GM18907 (cell line): ENCODE results near the gene GRM5.
"Not testable (repeated sequence)": the region's sequence is repeated elsewhere in the genome, so short reads cannot be mapped to it uniquely, and the experiment has no call there.

Experiments used
- ATAC-seq: cut with Tn5 transposase; IDR thresholded peaks from one replicate; pipeline ENCODE4 v1.9.1; 2021; ENCODE audit warnings: mild to moderate bottlenecking, moderate library complexity; ENCODE audit not compliant: unreplicated experiment

The GRM5 gene

GRCh38 chr11:88843766-88844426 is 221.9 kb downstream of the GRM5 start:
- not testable (repeated sequence) for ATAC-seq

DNA sequence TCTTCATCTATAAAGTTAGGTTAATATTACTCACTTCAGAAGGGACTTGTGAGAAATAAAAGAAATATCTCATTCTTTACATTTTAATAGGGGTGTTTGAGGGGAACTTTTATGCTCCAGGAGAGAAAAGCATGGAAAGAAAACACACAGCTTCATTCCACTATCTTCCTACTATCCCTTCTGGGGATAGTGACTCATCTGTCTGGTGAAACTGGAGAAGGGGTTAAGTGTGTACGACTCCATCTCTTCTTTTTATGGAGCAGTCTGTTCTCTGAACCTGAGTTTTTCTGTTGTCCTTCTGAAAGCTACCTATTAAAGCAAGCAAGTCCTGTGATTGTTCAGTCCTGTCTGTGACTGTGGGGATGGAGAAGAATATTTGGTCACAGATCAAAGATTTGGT is 227.6 kb downstream of the GRM5 start:
- not testable (repeated sequence) for ATAC-seq

DNA sequence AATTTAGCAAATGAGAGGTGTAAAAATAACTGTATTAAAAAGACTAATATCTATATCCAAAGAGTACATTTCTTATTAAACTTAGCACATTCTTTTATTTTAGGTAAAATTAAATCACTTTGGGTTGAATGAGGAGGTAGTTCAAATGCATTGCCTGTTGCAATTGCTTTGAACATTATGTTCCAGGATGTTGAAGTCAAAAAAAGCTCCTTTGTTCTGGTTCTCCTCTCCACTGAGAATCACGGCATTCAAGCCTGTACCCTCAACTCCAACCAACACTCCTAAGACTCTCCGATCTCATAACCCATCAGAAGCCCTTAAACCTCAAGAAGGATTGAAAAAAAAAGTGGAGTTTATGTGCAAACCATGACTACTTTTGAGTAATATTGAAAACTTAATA is 230.1 kb downstream of the GRM5 start:
- ATAC-seq = not testable (repeated sequence)

- ATAC-seq = no peak
Measured at GRCh38 chr11:88831303-88831890, 234.4 kb downstream of the GRM5 start.

- ATAC-seq = no peak
Measured at GRCh38 chr11:88827018-88827676, 238.6 kb downstream of the GRM5 start.

- ATAC-seq = no peak
Measured at GRCh38 chr11:88819616-88820015, 246.2 kb downstream of the GRM5 start.

GRCh38 chr11:88818978-88819377 is 246.8 kb downstream of the GRM5 start:
- ATAC-seq = no peak

DNA sequence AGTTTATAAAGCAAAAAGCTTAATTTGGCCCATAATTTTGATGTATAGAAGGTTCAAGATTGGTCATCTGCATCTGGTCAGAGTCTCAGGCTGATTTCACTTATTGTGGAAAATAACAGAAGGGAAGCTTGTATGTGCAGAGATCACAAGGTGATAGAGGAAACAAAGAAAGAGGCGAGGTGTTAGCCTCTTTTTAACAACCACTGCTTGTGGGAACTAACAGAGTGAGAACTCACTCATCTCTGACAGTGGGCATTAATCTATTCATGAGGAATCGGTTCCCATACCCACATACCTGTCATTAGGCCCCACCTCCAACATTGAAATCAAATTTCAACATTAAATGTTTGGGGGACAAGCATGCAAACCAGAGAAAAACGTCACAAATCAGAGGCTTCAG is 250.3 kb downstream of the GRM5 start:
- no peak for ATAC-seq

- ATAC-seq = peak; percentile 78
Measured at GRCh38 chr11:88814076-88814475, 251.7 kb downstream of the GRM5 start.

DNA sequence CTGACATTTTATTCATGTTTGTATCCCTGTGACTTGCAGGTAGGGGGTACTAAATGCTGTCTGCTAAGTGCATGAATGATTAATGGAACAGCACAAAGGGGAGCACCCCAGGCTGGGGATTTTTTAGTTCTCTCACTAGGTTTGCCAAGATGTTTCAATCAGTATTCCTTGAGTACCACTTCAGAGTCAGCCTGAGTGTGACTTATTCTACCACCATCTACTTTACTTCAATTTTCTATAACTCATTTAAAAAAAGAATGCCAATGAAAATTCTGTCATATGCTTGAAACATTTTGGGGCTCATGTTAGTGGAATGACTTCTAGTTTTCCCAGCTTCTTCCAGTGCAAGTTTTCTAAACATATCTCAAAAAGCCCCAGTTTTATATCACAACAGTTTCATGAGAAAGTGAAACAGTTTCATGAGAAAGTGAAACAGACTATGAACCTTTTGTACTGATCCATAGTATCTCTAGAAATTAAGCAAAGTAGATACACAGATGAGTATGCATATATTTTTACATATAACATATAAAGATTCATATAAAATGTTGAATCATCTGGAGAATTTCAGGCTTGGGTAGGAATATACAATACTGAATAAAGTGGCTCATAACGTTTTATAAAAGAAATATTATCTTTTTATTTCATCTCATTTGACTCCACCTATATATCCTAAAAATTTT is 252.4 kb downstream of the GRM5 start:
- ATAC-seq = peak; percentile 94

DNA sequence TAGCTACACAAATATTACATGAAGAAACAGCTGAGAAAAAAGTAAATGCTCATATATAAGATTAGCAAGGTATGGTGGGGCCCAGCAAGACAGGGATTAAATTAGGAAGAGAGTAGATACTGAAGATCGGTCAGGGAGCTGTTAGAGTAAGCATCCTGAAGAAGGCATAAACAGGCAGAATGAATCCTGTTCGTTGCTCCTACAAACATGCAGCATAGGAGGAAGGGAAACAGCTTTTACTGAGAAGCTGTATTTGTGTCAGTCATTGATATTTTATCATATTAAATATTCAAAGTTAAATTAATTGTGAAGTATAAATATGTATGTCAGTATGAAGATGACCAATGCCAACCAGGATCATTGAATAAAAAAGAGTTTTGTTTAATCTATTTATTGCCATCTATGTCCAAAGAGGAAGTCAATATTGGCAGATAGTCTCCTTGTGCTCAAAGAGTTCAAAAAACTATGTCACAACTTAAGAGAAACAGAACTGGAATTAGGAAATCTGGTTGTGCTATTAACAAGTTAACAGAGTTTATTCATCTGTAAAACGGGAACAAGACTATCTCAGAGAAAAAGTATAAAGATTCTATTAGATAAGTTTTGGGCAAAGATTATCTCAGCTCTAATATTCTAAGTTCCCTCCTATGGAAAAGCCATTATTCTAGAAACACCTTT is 255.2 kb downstream of the GRM5 start:
- ATAC-seq = no peak

DNA sequence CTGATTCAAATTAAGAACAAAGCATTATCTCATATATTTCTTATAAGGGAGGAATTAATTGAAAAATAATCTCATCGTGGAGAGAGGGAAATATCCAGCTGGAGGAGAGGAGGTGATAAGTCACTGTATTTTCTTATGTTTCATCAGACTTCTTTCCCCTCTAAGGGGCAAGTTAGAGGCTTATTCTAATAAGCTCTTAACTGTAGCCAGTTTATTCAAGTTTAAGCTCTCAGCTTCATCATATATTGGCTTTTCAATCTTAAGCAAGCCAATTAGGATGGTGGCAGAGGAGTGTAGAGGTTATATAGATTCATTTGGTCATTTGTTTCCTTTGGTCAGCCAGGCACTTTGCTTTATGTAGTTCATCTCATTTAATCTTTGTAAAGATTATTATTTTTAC is 256.7 kb downstream of the GRM5 start:
- no peak for ATAC-seq

GRCh38 chr11:88807349-88807748 is 258.4 kb downstream of the GRM5 start:
- ATAC-seq = peak; percentile 63

DNA sequence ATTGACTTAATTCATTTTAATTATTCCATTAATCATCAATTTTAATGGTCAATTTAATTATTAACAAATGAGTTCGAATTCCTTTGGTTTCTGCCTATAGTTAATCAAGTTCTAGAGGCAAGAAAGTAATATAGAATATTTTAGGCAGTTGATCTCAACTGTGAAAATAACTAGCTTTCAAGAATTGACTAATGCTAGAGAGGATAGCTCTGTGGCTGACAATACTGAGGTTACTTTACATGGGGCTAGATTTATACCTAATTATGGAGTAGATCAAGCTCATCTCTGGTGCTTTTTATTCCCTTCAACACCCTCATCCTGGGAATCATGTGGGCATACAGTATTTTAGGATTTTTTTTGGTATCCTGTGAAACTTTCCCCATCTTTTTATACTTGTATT is 259.4 kb downstream of the GRM5 start:
- peak; percentile 55 for ATAC-seq

- ATAC-seq = no peak
Measured at GRCh38 chr11:88801484-88802123, 264.2 kb downstream of the GRM5 start.

DNA sequence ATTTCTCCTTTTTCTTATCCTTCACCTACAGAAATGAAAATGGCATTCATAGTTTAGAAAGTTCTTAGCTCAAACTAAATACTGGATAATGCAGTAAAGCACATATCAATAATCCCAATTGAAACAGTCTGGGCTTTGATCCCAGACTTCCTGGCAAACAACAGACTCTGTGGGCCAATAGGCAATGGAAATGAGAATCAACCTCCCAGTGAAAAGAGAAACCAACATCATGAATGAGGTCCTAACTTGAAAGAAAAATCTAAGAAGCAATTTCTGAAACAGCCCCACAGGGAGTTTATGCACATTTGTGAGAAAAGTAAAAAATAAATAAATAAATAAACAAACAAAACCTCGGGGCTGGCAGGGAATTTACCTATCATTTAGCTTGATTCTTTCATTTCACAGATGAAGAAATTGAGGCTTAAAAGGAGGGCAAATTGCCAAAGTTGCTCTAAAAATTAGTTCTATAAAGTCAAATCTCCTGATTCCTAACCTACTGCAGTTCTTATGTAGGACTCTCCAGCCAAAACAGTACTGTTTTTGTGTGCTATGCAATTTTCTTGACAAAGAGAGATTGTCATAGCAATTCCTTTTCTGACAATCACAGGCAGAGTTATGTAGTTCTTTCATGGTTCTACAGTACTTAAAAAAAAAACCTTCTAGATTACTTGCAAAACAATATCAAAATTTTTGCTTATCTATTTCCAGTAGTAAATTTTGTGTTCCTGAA is 265.8 kb downstream of the GRM5 start:
- no peak for ATAC-seq

DNA sequence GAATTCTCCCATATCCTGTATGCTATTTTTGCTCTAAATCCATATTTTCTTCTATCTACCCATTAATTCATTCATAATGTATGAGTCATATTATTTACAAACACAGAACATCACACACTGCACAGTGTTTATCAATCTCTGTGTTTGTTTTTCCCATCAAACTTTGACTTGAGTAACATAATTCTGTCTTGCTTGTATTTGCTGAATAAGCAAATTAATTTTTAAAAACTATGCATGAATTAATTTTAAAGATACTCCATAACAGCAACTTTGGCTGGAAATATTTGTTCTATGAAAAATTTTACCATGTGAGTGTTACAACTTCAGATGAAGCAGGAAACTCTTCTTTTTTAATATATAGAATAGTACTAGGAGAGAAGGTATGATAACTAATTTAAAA is 275.6 kb downstream of the GRM5 start:
- ATAC-seq = no peak

DNA sequence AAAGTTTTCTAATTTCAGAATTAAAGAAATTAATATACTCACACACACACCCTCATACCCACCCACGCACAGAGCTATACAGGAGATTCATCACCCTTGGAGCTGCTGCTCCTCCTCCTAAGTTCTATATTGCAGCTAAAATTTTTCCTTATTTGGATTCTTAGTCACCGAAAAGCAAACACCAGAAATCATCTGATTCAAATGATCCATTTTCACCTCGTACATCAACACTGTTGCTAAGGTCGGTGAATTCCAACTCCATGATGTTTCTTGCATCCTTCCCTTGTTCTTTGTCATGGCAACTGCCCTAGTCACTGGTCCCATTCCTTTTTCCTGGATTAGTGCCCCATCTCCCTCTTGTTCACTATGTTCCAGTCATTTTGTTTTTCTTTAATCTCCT is 286.2 kb downstream of the GRM5 start:
- ATAC-seq = no peak

- ATAC-seq = no peak
Measured at GRCh38 chr11:88770475-88771079, 295.2 kb downstream of the GRM5 start.

GRCh38 chr11:88744140-88744539 is 321.6 kb downstream of the GRM5 start:
- ATAC-seq = no peak
